HCT116 (cell line): ENCODE measurements around the gene IL5.

Source experiments
- CTCF ChIP-seq, 3 experiments: fragments of 200-600 bp in 1 of 3; sonication (generic) in 1 of 3; IDR thresholded peaks in 2 of 3; conservative IDR thresholded peaks in 1 of 3; 2 replicates each; pipeline ENCODE4 v1.5.1; 2012 to 2017; ENCODE audit warnings: low read depth in 2 of 3, low read length in 2 of 3, antibody characterized with exemption in 1 of 3, borderline replicate concordance in 1 of 3, control low read depth in 1 of 3, mild to moderate bottlenecking in 1 of 3, mixed read lengths in 1 of 3, mixed run types in 1 of 3, moderate library complexity in 1 of 3; ENCODE audit not compliant: insufficient read depth in 1 of 3
- EZH2 ChIP-seq: fragments of 200-600 bp; sonication (generic); IDR thresholded peaks from 2 replicates; pipeline ENCODE4 v1.6.1; 2017; ENCODE audit warnings: antibody characterized with exemption, mixed run types
- EZH2phosphoT487 ChIP-seq: fragments of 200-600 bp; IDR thresholded peaks from 2 replicates; pipeline ENCODE4 v1.6.1; 2018; ENCODE audit warnings: antibody characterized with exemption, borderline replicate concordance
- POLR2AphosphoS5 ChIP-seq: IDR thresholded peaks from 2 replicates; pipeline ENCODE4 v1.6.1; 2011; ENCODE audit warnings: mild to moderate bottlenecking, low read depth, low read length, moderate library complexity
- SIN3A ChIP-seq: IDR thresholded peaks from 2 replicates; pipeline ENCODE4 v1.6.1; 2012; ENCODE audit warnings: low read depth

DNA sequence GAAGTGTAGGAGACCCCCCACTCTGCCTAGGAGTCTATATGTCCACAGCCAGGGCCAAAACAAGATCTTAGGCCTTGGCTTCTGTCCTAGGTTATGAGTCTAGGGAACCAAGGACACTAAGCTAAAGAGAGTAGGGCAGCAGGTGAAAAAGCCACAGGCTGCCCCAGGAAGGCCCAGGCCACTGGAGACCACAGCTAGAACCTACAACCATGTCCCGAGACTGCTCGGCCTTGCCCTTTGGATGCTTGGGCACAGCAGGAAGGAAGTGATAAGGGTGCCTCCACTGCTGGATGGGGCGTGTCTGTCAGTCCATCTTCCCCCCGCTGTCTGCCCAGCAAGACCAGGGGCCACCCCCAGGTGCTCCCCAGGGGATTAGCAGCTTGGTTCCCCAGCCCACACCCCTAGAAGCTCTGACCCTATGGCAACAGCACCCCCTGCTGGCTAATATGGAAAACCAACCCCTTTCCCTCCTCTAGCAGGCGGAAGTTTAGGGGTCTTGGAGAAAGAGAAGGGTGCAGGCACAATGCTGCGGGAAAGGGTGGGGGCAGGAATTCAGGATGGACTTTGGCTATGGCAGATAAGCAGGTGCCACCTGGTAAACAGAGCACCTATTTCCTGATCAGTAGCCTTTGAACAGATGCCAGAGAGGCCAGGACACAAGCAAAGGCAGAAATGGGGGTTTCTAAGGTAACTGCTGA, 42.2 kb downstream of the IL5 start:
- peak in 2 of 3 experiments; percentile 78 to 96; a peak in 4 of 6 replicates for TF ChIP-seq CTCF (IDR thresholded peaks at IDR 0.05 in 2 of 3, conservative IDR thresholded peaks at IDR 0.05 in 1 of 3; ENCODE audit: borderline replicate concordance in 1 of 3, insufficient read depth in 1 of 3, low read depth in 2 of 3, low read length in 2 of 3)
- TF ChIP-seq POLR2AphosphoS5, result no peak
- TF ChIP-seq SIN3A, result no peak
- no peak for TF ChIP-seq EZH2phosphoT487
- TF ChIP-seq EZH2, result no peak
